Mucosa of stomach (tissue), 1 donor: ENCODE results near the gene FXYD7.

ENCODE experiments used
- H3K27me3 ChIP-seq: one replicate; pipeline ENCODE4 v1.7.0; 2013; ENCODE audit warnings: mild to moderate bottlenecking, low read length; ENCODE audit not compliant: control insufficient read depth, insufficient read depth
- H3K36me3 ChIP-seq: one replicate; pipeline ENCODE4 v1.7.0; 2013; ENCODE audit warnings: low read length; ENCODE audit not compliant: control insufficient read depth, insufficient read depth
- H3K4me1 ChIP-seq: one replicate; pipeline ENCODE4 v1.7.0; 2013; ENCODE audit warnings: mild to moderate bottlenecking, low read length; ENCODE audit not compliant: control insufficient read depth, insufficient read depth
- H3K4me3 ChIP-seq: one replicate; pipeline ENCODE4 v1.7.0; 2013; ENCODE audit warnings: low read length
- H3K9ac ChIP-seq: one replicate; pipeline ENCODE4 v1.7.0; 2013; ENCODE audit warnings: mild to moderate bottlenecking, low read length, moderate library complexity
- H3K9me3 ChIP-seq: one replicate; pipeline ENCODE4 v1.7.0; 2013; ENCODE audit warnings: mild to moderate bottlenecking, low read length, moderate library complexity; ENCODE audit not compliant: control insufficient read depth
- donor health status: Pancreatic carcinoma.

FXYD7 gene

GRCh38 chr19:35155981-35156672 is 13.1 kb downstream of the FXYD7 start:
- Histone ChIP-seq H3K9ac (peak overlapping the region; percentile 77), H3K9me3 (no peaks in the 10 kb centered on the region), H3K36me3 (no peaks in the 10 kb centered on the region), H3K27me3 (peaks cover 16% of the 10 kb centered on the region), H3K4me1 (peaks cover 26% of the 10 kb centered on the region), H3K4me3 (no peak overlapping the region)

DNA sequence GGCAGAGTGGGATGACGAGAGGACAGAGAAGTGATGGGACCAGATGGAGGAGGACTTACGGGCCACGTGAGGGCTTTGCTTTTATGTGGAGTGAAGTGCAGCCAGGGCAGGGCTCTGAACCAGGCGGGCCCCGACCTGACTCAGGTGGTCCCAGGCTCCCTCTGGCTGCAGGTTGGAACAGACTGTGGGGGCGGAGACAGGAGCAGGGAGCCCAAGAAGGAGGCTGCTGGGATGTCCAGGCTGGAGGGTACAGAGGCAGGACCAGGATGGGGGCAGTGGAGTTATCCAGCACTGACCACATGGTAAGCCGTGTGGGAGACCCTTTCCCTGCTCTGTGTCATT is 13.6 kb downstream of the FXYD7 start:
- peaks cover 12% of the 10 kb centered on the region for H3K27me3 ChIP-seq
- H3K9me3 ChIP-seq: no peaks in the 10 kb centered on the region
- H3K36me3 ChIP-seq: no peaks in the 10 kb centered on the region
- H3K9ac ChIP-seq: no peak overlapping the region
- no peak overlapping the region for H3K4me3 ChIP-seq
- peaks cover 26% of the 10 kb centered on the region for H3K4me1 ChIP-seq

GRCh38 chr19:35157431-35157830 is 14.4 kb downstream of the FXYD7 start:
- H3K9me3 ChIP-seq: no peaks in the 10 kb centered on the region
- H3K9ac ChIP-seq: no peak overlapping the region
- H3K36me3 ChIP-seq: peaks cover 5% of the 10 kb centered on the region

GRCh38 chr19:35159606-35160005 is 16.6 kb downstream of the FXYD7 start:
- Histone ChIP-seq H3K4me3 (no peak overlapping the region), H3K9ac (no peak overlapping the region), H3K27me3 (no peaks in the 10 kb centered on the region), H3K4me1 (peaks cover 13% of the 10 kb centered on the region), H3K9me3 (no peaks in the 10 kb centered on the region), H3K36me3 (peaks cover 6% of the 10 kb centered on the region)

More at GRCh38 chr19:35157431-35157830, 14.4 kb downstream of the FXYD7 start:
- H3K27me3 ChIP-seq: peaks cover 12% of the 10 kb centered on the region
- H3K4me3 ChIP-seq: no peak overlapping the region
- H3K4me1 ChIP-seq: peaks cover 26% of the 10 kb centered on the region

GRCh38 chr19:35160629-35161433 is 17.8 kb downstream of the FXYD7 start:
- H3K36me3 ChIP-seq: peaks cover 6% of the 10 kb centered on the region
- no peak overlapping the region for H3K4me3 ChIP-seq
- H3K9me3 ChIP-seq: no peaks in the 10 kb centered on the region
- no peaks in the 10 kb centered on the region for H3K27me3 ChIP-seq
- peaks cover 1% of the 10 kb centered on the region for H3K4me1 ChIP-seq
- no peak overlapping the region for H3K9ac ChIP-seq

DNA sequence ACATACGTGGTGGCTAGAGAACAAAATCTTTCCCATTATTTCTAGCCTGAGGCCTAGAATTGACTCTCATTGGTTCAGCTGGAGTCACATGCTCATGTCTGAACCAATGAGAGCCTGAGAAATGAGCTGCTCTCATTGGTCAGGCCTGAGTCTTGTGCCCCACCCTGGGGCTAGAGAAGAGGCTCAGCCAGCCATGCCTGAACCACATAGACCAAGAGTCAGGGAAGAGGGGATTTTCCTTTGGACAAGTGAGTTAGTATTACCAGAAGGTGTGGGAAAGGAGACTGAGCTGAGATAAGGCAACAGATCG is 18.3 kb downstream of the FXYD7 start:
- Histone ChIP-seq H3K4me1 (no peaks in the 10 kb centered on the region), H3K36me3 (peaks cover 6% of the 10 kb centered on the region), H3K27me3 (no peaks in the 10 kb centered on the region), H3K4me3 (no peak overlapping the region), H3K9me3 (no peaks in the 10 kb centered on the region), H3K9ac (no peak overlapping the region)

- Histone ChIP-seq H3K4me3 (no peak overlapping the region), H3K9ac (no peak overlapping the region), H3K9me3 (no peaks in the 10 kb centered on the region), H3K4me1 (no peaks in the 10 kb centered on the region), H3K27me3 (no peaks in the 10 kb centered on the region), H3K36me3 (peaks cover 6% of the 10 kb centered on the region)
Observed at GRCh38 chr19:35162471-35163326, 19.6 kb downstream of the FXYD7 start.

GRCh38 chr19:35164418-35164817 is 21.4 kb downstream of the FXYD7 start:
- no peak overlapping the region for H3K9ac ChIP-seq
- H3K36me3 ChIP-seq: peaks cover 6% of the 10 kb centered on the region
- no peaks in the 10 kb centered on the region for H3K27me3 ChIP-seq
- no peaks in the 10 kb centered on the region for H3K9me3 ChIP-seq
- H3K4me3 ChIP-seq: no peak overlapping the region
- H3K4me1 ChIP-seq: no peaks in the 10 kb centered on the region

DNA sequence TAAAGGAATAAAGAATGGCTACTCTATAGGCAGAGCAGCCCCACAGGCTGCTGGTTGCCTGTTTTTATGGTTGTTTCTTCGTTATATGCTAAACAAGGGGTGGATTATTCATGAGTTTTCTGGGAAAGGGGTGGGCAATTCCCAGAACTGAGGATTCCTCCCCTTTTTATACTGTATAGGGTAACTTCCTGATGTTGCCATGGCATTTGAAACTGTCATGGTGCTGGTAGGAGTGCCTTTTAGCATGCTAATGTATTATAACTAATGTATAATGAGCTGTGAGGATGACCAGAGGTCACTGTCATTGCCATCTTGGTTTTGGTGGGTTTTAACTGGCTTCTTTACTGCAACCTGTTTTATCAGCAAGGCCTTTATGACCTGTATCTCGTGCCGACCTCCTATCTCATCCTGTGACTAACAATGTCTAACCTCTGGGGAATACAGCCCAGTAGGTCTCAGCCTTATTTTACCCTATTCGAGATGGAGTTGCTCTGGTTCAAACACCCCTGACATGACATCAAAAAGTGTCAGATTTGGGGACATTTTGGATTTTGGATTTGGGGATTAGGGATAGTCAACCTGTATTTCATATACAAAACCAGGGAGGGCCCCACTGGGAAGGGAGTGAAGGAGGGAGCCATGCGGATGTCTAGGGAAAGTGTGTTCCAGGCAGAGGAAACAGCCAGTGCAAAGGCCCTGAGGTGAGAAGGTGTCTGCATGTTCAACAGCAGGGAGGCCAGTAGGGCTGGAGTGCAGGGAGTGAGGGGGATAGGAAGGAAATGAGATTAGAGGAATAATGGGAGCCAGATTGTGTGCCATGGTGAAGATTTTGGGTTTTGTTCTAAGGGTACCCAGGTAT is 22.4 kb downstream of the FXYD7 start:
- H3K4me3 ChIP-seq: no peak overlapping the region
- no peaks in the 10 kb centered on the region for H3K9me3 ChIP-seq
- H3K4me1 ChIP-seq: no peaks in the 10 kb centered on the region
- peaks cover 6% of the 10 kb centered on the region for H3K36me3 ChIP-seq
- no peak overlapping the region for H3K9ac ChIP-seq
- H3K27me3 ChIP-seq: no peaks in the 10 kb centered on the region

DNA sequence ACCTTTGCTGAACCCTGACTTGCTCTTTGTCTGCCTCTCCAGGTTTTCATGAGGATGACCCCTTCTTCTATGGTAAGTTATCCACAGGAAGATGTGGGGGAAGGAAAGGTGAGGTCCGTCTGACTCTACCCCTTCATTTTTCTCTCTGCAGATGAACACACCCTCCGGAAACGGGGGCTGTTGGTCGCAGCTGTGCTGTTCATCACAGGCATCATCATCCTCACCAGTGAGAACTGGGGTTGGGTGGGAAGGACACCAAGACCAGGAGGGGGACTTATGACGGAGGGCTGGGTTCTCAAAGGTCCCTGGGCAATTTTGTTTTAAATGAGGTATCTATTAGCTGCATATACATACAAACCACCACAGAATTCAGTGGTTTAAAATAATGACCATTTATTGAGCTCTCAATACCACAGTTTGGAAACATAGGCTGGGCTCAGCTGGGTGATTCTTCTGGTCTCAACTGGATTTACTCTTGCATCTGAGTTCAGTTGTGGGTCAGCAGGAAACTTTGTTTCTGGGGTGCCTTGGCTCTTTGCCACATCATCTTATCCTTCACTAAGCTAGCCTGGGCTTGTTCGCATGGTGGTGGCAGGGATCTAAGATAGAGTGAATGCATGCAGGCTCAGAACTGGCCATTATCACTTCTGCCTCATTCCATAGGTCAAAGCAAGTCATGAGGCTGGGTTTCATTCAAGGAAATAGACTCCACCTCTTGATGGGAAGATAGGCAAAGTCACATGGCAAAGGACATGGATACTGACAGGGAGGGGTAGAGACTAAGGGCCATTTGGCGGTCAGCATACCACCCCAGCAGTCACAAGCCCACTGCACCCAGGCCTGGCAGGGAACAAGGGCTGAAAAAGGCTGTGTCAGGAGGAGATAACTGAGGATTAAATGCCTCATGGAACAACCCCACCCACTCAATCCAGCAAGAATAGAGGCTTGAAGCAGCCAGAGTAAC is 23.3 kb downstream of the FXYD7 start:
- no peaks in the 10 kb centered on the region for H3K4me1 ChIP-seq
- H3K4me3 ChIP-seq: no peak overlapping the region
- no peaks in the 10 kb centered on the region for H3K9me3 ChIP-seq
- no peak overlapping the region for H3K9ac ChIP-seq
- H3K36me3 ChIP-seq: peaks cover 6% of the 10 kb centered on the region
- no peaks in the 10 kb centered on the region for H3K27me3 ChIP-seq
